Activated CD4-positive, alpha-beta memory T cell treated with anti-CD3 and anti-CD28 coated beads, Interleukin-2, amount 10 ng/mL, durations not matched to agents 7 days and 5 days (primary cell): ENCODE data around the gene LHFPL2. TPM values are rescaled to one million over a fixed set of nuclear protein-coding genes. Genes with fewer than 3 reads are reported as not detected.

Source experiments
- CTCF ChIA-PET: fragments of 350-600 bp; sonication (Branson Sonifier 250); formaldehyde crosslinking; loops from one replicate; lab custom pipeline; 2021; ENCODE audit warnings: antibody characterized with exemption, inconsistent platforms; lab: Charles Lee
- POLR2A ChIA-PET: fragments of 350-600 bp; sonication (Branson Sonifier 250); formaldehyde crosslinking; loops from one replicate; lab custom pipeline; 2021; ENCODE audit warnings: antibody characterized with exemption; lab: Charles Lee
- DNase-seq: peaks from one replicate; pipeline ENCODE4 v3.0.0-alpha.2; 2020
- H3K27ac Mint-ChIP-seq: one replicate; pipeline ENCODE4 v1.8.0; 2021; ENCODE audit warnings: mild to moderate bottlenecking, mixed read lengths
- H3K27me3 Mint-ChIP-seq: one replicate; pipeline ENCODE4 v1.8.0; 2021; ENCODE audit warnings: mixed read lengths
- H3K36me3 Mint-ChIP-seq: one replicate; pipeline ENCODE4 v1.8.0; 2021; ENCODE audit warnings: low read depth, mixed read lengths
- H3K4me1 Mint-ChIP-seq: one replicate; pipeline ENCODE4 v1.8.0; 2021; ENCODE audit warnings: mixed read lengths
- H3K4me3 Mint-ChIP-seq: one replicate; pipeline ENCODE4 v1.8.0; 2021; ENCODE audit warnings: mild to moderate bottlenecking, mixed read lengths
- H3K9me3 Mint-ChIP-seq: one replicate; pipeline ENCODE4 v1.8.0; 2021; ENCODE audit warnings: mixed read lengths
- total RNA-seq, 2 experiments: library from RNA; stranded (reverse); gene quantifications; one replicate each; pipeline ENCODE4 v1.2.3, GENCODE V29; 2021

The LHFPL2 gene
- total RNA-seq, 2 experiments from 2014 or later, result 0.18 to 0.30 TPM

DNA sequence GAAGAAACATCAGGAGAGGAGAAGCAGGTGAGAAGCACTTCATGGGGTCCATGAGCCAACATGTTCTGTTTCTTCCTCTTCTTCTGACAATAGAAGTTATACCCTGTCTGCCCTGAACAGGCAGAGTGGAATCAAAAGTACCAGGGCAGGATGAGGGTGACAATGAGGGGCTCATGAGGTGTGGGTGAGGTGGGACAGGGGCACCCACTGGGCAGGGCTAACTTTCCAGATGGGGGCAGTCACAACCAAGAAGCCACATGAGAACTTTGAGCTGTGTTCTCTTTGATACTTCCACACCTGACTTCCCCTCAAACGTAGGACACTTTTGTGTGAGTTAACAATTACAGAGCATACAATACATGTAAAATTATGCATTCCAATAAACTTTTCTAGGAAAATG is 92.7 kb downstream of the LHFPL2 start:
- H3K4me3 Mint-ChIP-seq, result no peak overlapping the region
- POLR2A ChIA-PET, result interaction anchor here (0.9 kb wide), 1 partner anchor 44 kb away, joined by 3 read pairs; no protein-coding TSS in a partner anchor
- no peaks in the 10 kb centered on the region for H3K36me3 Mint-ChIP-seq
- no peak overlapping the region for H3K27ac Mint-ChIP-seq
- peaks cover 10% of the 10 kb centered on the region for H3K4me1 Mint-ChIP-seq
- no peak for DNase-seq
- CTCF ChIA-PET, result no interaction called here
- H3K9me3 Mint-ChIP-seq, result no peaks in the 10 kb centered on the region
- peaks cover 28% of the 10 kb centered on the region for H3K27me3 Mint-ChIP-seq

DNA sequence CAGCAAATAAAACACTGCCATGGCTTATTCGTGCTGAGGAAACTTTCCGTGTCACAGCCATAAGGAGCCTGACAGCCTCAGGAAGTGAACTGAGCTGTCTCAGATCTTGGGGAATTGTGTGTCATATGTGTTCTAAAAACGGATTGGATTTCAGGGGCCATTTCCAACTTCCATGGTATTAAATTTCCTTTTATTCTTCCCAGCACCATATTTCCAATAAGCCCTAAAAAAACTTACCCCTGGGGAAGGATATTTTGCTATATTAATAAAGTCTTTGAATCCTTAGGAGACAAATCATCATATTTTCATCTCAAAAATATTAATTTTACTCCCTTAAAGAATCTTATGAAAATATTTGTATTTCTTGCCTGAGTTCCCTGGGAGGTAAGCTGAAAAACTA is 93.9 kb downstream of the LHFPL2 start:
- Mint-ChIP-seq H3K9me3 (no peaks in the 10 kb centered on the region), H3K27me3 (peaks cover 26% of the 10 kb centered on the region), H3K27ac (no peak overlapping the region), H3K4me1 (peaks cover 5% of the 10 kb centered on the region), H3K36me3 (no peaks in the 10 kb centered on the region), H3K4me3 (no peak overlapping the region)
- POLR2A ChIA-PET, result no interaction called here
- CTCF ChIA-PET, result no interaction called here
- no peak for DNase-seq

DNA sequence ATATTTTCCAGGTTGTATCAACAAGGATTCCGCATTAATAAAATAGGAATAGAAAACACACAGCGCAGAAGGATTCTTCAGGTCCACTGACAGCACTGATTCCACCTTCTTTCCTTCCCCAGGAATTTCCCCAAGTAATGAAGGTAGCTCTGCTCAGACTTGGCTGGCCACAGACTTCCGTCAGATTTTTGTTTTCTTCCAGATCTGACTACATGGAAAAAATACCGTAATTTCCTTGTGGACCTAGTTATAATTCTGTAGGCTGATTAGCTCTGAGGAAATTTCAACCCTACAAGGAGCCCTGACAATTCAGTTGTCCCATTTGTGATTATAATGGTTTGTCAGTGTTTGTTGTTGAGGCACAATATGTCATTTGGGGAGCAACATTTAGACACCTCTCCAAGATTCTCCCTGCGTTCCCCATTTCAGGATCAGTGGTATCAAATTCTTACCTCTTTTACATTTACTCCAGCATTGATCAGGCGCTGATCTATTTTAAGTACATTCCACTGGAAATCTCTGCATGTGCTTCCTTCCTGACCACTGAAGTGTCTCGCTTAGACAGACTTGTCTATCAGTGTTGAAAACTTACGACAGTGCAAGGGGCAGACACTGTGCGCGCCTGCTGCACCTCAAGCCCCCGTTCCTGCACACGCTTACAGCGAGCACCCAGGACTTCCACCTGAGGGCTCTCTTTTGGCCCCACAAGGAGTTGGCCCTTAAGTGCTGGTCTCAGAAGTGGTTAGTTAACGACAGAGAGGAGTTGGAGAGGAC is 94.8 kb downstream of the LHFPL2 start:
- no peak overlapping the region for H3K27ac Mint-ChIP-seq
- CTCF ChIA-PET, result no interaction called here
- peaks cover 5% of the 10 kb centered on the region for H3K4me1 Mint-ChIP-seq
- no peaks in the 10 kb centered on the region for H3K9me3 Mint-ChIP-seq
- POLR2A ChIA-PET, result no interaction called here
- no peaks in the 10 kb centered on the region for H3K36me3 Mint-ChIP-seq
- no peak overlapping the region for H3K4me3 Mint-ChIP-seq
- DNase-seq, result no peak
- peaks cover 23% of the 10 kb centered on the region for H3K27me3 Mint-ChIP-seq

DNA sequence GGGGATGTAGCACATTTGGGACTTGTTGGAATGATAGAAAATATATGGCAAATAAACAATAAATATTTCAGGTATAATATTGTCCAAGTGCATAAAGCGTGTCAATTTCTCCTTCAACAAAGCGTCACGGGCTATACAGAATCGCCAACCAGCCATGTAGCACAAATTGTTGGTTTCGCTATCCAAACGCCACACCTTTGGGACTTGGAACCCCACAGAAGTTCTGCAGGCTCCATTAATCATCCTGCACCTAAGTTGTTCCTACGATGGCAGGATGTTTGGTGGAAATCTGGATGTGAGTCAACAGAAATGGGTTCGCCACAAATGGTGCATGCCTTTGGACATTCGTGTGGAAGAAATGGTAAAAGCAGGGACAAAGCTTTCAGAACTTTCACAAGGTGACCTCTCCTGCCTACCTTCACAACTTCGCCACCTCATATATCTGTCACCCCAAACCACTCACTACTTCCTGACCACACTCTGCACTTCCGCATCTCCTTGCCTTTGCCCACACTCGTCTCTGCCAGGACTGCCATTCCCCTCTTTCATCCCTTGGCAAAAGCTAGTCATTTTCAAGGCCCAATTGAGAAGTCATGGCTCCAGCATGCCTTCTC is 95.7 kb downstream of the LHFPL2 start:
- peaks cover 5% of the 10 kb centered on the region for H3K4me1 Mint-ChIP-seq
- CTCF ChIA-PET, result no interaction called here
- DNase-seq, result no peak
- H3K9me3 Mint-ChIP-seq, result no peaks in the 10 kb centered on the region
- H3K36me3 Mint-ChIP-seq, result no peaks in the 10 kb centered on the region
- POLR2A ChIA-PET, result no interaction called here
- no peak overlapping the region for H3K4me3 Mint-ChIP-seq
- peaks cover 23% of the 10 kb centered on the region for H3K27me3 Mint-ChIP-seq
- H3K27ac Mint-ChIP-seq, result no peak overlapping the region

DNA sequence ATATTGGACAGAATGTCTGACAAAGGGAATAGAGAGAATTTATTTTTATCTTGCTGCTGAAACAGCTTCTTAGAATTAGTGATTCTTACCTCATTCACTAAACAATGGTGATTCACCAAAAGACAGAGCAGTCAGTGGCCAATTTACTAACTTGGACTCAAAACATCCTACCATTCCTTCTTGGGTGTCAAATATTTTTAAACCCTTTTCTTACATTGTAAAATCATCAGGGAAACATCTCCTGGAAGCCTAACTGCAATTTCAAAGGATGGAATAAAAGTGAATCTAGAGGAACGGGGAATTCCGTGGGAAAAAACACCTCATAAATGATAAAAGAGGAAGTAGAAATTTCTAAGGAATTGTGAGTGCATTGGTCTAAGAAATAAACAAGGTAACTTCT is 97.7 kb downstream of the LHFPL2 start:
- CTCF ChIA-PET, result no interaction called here
- peaks cover 21% of the 10 kb centered on the region for H3K27me3 Mint-ChIP-seq

GRCh38 chr5:78549043-78549442 is 99.5 kb downstream of the LHFPL2 start:
- Mint-ChIP-seq H3K4me1 (peaks cover 12% of the 10 kb centered on the region), H3K4me3 (no peak overlapping the region), H3K27ac (no peak overlapping the region), H3K36me3 (no peaks in the 10 kb centered on the region), H3K27me3 (peaks cover 12% of the 10 kb centered on the region), H3K9me3 (no peaks in the 10 kb centered on the region)
- ChIA-PET CTCF (no interaction called here), POLR2A (no interaction called here)
- DNase-seq, result no peak

More for the DNA sequence above, 97.7 kb downstream of the LHFPL2 start:
- H3K9me3 Mint-ChIP-seq, result no peaks in the 10 kb centered on the region
- no peak overlapping the region for H3K27ac Mint-ChIP-seq
- no peak for DNase-seq
- peaks cover 7% of the 10 kb centered on the region for H3K4me1 Mint-ChIP-seq
- POLR2A ChIA-PET, result no interaction called here
- no peaks in the 10 kb centered on the region for H3K36me3 Mint-ChIP-seq
- no peak overlapping the region for H3K4me3 Mint-ChIP-seq

- H3K4me3 Mint-ChIP-seq, result no peak overlapping the region
- no peaks in the 10 kb centered on the region for H3K9me3 Mint-ChIP-seq
- H3K27ac Mint-ChIP-seq, result no peak overlapping the region
- POLR2A ChIA-PET, result no interaction called here
- no peak for DNase-seq
- H3K36me3 Mint-ChIP-seq, result no peaks in the 10 kb centered on the region
- H3K27me3 Mint-ChIP-seq, result peaks cover 6% of the 10 kb centered on the region
- CTCF ChIA-PET, result no interaction called here
- H3K4me1 Mint-ChIP-seq, result peaks cover 8% of the 10 kb centered on the region
These were observed 100.6 kb downstream of the LHFPL2 start for GRCh38 chr5:78547731-78548615.

DNA sequence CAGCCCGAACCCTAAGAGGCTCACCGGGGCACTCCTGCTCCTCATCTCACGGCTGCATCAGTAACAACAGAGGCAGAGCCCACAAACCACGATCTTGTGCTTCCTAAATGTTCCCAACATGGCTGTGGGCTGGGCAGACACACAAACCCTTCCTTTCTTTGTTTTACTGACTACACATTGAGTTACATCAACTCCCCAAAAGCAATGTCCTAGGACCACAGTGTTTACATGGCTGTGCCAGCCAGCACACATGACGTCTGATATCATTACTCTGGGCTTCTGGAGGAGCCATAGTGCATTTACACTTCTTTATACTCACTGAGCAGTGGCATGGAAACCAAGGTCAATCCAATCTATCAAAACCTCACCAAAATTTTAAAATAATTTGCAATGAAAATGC is 101.4 kb downstream of the LHFPL2 start:
- Mint-ChIP-seq H3K4me3 (no peak overlapping the region), H3K27me3 (peaks cover 9% of the 10 kb centered on the region), H3K27ac (no peak overlapping the region), H3K36me3 (no peaks in the 10 kb centered on the region), H3K9me3 (no peaks in the 10 kb centered on the region), H3K4me1 (peaks cover 7% of the 10 kb centered on the region)
- DNase-seq, result no peak
- CTCF ChIA-PET, result no interaction called here
- POLR2A ChIA-PET, result no interaction called here

GRCh38 chr5:78546276-78546996 is 102.1 kb downstream of the LHFPL2 start:
- H3K27me3 Mint-ChIP-seq, result peaks cover 11% of the 10 kb centered on the region
- ChIA-PET POLR2A (no interaction called here), CTCF (no interaction called here)
- H3K9me3 Mint-ChIP-seq, result no peaks in the 10 kb centered on the region
- no peak overlapping the region for H3K4me3 Mint-ChIP-seq
- DNase-seq, result no peak
- peaks cover 7% of the 10 kb centered on the region for H3K4me1 Mint-ChIP-seq
- H3K27ac Mint-ChIP-seq, result no peak overlapping the region
- no peaks in the 10 kb centered on the region for H3K36me3 Mint-ChIP-seq

- ChIA-PET POLR2A (no interaction called here), CTCF (no interaction called here)
- peaks cover 7% of the 10 kb centered on the region for H3K4me1 Mint-ChIP-seq
- H3K27me3 Mint-ChIP-seq, result peaks cover 11% of the 10 kb centered on the region
- no peak for DNase-seq
- no peaks in the 10 kb centered on the region for H3K36me3 Mint-ChIP-seq
- H3K27ac Mint-ChIP-seq, result no peak overlapping the region
- no peak overlapping the region for H3K4me3 Mint-ChIP-seq
- H3K9me3 Mint-ChIP-seq, result no peaks in the 10 kb centered on the region
These were observed 103.2 kb downstream of the LHFPL2 start for GRCh38 chr5:78545406-78545805.

DNA sequence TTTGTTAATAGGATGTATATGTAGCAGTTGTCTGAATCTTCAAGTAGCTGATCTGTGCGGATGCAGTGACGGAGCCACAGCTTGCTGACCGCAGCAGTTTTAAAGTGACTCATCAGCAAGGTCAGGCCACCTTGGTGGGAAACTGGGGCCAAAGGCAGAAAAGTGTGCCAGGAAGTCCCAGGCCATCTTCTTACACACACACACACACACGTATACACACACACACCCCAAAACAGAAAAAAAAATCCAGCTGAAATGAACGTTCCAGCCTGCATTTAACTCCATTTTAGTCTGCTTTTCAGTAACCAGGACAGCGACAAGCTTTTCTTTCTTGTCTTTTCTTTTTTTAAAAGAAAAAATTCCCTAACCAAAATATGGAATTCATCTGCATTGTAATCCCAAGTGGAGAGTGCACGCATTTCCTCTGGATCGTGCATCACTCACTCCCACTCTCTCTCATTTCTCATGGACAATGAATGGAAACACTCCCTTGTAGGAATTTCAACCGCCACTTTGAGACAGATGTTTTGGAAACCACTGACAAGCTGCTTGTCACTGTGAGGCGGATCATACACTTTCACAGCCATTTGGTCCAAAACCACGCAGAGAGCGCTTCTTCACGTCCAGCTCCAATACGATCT is 103.9 kb downstream of the LHFPL2 start:
- peaks cover 10% of the 10 kb centered on the region for H3K27me3 Mint-ChIP-seq
- no peak overlapping the region for H3K27ac Mint-ChIP-seq
- ChIA-PET POLR2A (interaction anchor here (0.6 kb wide), 1 partner anchor 468 kb away, joined by 3 read pairs; no protein-coding TSS in a partner anchor), CTCF (interaction anchor here (1.5 kb wide), 1 partner anchor 11 kb away, joined by 5 read pairs; no protein-coding TSS in a partner anchor)
- H3K4me3 Mint-ChIP-seq, result no peak overlapping the region
- H3K9me3 Mint-ChIP-seq, result no peaks in the 10 kb centered on the region
- peaks cover 7% of the 10 kb centered on the region for H3K4me1 Mint-ChIP-seq
- peak; percentile 37 for DNase-seq
- H3K36me3 Mint-ChIP-seq, result no peaks in the 10 kb centered on the region

DNA sequence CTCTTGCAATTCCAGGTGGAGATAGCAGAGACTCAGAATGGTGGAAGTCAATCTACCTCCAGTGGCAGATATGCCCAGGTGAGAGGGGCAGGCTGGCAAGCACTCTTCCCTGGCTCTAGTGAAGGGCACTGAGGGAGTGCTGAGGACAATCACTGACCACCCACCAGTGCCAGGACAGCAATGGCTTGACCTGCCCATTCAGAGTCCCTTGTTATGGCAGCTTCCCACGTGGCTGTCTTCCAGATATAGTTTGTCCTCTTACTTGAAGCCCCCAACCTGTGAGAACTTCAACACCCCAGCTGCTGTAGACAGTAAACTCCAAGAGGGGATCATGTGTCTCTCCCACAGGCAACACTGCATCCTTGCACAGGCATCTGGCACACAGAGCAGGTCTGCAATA is 104.7 kb downstream of the LHFPL2 start:
- no peak overlapping the region for H3K27ac Mint-ChIP-seq
- ChIA-PET CTCF (interaction anchor here (1.5 kb wide), 1 partner anchor 11 kb away, joined by 5 read pairs; no protein-coding TSS in a partner anchor), POLR2A (no interaction called here)

More for the DNA sequence above, 104.7 kb downstream of the LHFPL2 start:
- DNase-seq, result no peak
- peaks cover 14% of the 10 kb centered on the region for H3K27me3 Mint-ChIP-seq
- H3K4me1 Mint-ChIP-seq, result peaks cover 7% of the 10 kb centered on the region
- H3K9me3 Mint-ChIP-seq, result no peaks in the 10 kb centered on the region
- no peaks in the 10 kb centered on the region for H3K36me3 Mint-ChIP-seq
- H3K4me3 Mint-ChIP-seq, result no peak overlapping the region
